Lung microvascular endothelial cell (primary cell): ENCODE data around the gene PKD2. TPM values are rescaled to one million over a fixed set of nuclear protein-coding genes. Genes with fewer than 3 reads are reported as not detected.
A peak's percentile ranks its signal among the peaks of the same experiment; 100 is the strongest.

Experiments used
- DNase-seq, 2 donors: peaks; one replicate each; pipeline versions ENCODE4 v3.0.0 to v3.0.0-alpha.2; 2010; ENCODE audit warnings: low read depth in 2 of 2
- total RNA-seq: library from RNA; depleted of rRNA; stranded (reverse); fragments of >200 nt; gene quantifications from 2 replicates; pipeline ENCODE4 v1.2.1, GENCODE V29; 2014

Gene PKD2
- total RNA-seq, result 14.9 and 22.7 TPM in 2 replicates

DNA sequence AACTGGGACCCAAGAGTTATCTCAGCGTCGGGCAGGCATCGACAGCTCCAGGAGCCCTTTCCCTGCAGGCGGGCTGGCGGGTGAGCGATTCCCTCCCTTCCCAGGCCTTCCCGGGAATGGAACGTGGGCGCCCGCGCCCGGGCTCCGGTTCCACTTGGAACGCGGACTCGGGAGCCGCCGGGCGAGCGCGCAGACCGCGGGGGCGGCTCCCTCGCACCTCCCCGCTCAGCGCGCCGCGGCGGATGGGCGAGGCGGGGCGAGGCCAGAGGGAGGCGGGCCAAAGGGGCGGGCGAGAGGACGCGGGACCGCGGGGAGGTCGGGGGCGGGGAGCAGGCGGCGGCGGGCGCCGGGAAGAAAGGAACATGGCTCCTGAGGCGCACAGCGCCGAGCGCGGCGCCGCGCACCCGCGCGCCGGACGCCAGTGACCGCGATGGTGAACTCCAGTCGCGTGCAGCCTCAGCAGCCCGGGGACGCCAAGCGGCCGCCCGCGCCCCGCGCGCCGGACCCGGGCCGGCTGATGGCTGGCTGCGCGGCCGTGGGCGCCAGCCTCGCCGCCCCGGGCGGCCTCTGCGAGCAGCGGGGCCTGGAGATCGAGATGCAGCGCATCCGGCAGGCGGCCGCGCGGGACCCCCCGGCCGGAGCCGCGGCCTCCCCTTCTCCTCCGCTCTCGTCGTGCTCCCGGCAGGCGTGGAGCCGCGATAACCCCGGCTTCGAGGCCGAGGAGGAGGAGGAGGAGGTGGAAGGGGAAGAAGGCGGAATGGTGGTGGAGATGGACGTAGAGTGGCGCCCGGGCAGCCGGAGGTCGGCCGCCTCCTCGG, at the start of gene PKD2:
Gene PKD2, plus strand, starts transcription at position 332 of the 818 bp plus-strand sequence. Its CDS starts 99 bp downstream, at position 431.
- peak; percentile 65 to 77 for DNase-seq

DNA sequence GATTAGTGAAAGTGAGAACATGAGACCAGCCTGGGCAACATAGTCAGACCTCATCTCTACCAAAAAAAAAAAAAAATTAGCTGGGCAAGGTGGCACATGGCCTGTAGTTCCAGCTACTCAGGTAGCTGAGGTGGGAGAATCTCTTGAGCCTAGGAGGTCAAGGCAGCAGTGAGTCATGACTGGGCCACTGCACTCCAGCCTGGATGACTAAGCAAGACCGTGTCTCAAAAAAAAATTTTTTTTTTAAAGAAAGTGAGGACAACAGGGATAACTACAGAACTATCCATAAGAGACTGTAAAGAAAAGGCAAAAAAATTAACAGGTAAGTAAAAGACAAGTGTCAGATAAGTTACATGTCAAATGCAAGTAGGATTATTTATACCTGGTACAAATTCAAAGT, 45.4 kb upstream of the PKD2 start:
- DNase-seq, result peak in 1 of 2 donors; percentile 43

- no peak for DNase-seq
Observed at GRCh38 chr4:87962398-87963146, 44.9 kb upstream of the PKD2 start.

GRCh38 chr4:87965501-87965975, 41.9 kb upstream of the PKD2 start:
- no peak for DNase-seq

GRCh38 chr4:87966095-87966496, 41.3 kb upstream of the PKD2 start:
- no peak for DNase-seq

- no peak for DNase-seq
Observed at GRCh38 chr4:87967193-87967592, 40.2 kb upstream of the PKD2 start.

DNA sequence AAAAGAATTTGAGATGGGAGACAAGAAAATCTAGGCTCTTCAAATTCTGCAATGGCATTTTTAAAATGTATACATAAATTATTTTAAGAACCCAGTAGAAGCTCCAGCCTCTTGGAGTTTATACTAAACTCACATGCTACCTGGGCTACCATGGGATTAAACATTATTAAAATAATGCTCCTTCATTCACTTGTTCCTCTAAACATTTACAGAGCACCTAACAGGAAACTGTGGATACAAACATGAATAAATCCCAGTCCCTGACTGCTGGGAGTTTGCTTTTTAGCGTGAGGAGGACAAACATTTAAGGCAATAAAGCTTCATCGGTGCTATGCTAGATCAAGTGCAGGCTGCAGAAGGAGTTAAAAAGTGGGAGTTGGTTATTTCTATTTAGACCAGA, 37.3 kb upstream of the PKD2 start:
- no peak for DNase-seq

DNA sequence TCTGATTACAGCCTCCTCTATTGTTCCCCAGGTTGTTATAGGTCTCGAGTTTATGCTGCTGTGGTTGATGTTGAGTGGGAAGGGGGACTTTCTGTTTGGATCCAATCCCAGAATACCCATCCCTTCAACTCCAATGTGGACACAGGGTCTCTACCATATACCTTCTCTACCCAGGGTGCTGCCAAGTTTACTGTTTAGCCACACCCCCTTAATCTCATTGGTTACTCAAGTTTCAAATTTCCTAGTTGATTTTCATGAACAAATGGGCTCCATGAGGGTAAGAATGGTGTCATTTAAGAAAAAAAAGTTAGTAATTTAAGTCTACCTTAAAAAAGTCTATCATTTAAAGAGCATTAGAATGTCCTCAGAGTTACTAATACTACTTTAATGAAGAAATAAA, 35.6 kb upstream of the PKD2 start:
- no peak for DNase-seq

DNA sequence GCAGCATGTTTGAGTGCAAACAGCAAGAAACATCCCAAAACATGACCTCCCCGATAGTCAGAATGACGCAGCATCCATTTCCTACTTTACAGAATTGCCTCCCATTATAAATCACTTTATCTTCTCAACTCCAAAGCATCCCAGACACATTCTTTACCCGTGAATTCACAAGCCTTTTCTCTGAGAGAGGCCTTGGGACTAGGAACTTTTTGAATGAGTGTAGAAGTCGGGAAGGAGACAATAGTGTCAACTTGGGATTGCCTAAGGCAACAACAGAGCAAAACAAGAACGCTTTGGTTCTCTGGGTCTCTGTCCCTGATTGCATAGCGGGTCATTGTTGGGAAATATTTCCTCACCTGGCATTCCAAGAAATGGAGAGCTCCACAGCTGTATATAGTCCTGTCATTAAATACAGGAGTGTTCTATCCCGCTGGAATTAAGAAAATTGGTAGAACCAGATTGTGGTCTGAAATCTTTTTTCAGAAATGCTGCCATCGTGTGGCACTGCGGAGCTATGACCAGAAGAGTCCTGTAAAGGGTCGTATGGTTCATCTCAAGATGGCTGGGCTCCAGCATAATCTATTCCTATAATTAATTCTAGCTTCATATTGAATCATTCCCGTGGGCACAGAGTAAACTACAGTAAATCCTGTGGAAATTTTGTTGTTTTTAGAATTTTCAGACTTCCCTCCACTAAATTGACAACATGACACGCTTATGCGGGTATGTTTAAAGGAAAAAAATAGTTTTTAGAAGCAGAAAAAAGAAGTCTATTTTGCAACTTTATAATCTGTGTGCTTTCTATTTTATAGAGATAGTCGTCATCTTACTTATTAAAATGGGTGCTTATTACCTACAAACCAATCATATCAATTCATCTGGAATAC, 33.9 kb upstream of the PKD2 start:
- peak; percentile 74 to 77 for DNase-seq

DNA sequence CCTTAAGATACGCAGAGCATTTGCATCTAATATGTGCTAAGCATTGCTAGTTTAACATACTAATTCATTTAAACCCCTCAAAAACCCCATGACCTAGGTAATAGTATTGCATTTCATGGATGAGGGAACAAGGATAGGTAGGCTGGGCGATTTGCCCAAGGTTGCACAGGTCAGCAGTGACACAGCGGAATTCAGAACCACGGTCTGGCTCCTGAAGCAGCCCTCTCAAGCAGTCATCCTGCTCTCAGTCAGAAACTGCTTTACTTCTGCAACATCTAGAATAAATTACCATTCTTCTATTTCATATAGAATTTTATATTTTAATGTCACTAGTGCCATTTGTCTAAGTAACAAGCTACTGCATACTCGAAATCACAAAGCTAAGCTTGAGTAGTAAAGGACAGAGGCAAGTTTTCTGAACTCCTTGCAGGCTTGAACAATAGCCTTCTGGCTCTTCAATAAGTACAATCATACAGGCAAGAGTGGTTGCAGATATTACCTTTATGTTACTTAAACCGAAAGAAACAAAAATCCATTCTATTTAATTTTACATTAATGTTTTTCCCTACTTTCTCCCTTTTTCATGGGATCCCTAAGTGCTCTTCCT, 32.5 kb upstream of the PKD2 start:
- no peak for DNase-seq

GRCh38 chr4:87975466-87975865, 32.0 kb upstream of the PKD2 start, which contains the start of gene SPP1:
TSS of gene SPP1 (plus strand) at chr4:87975714. CDS start at chr4:87976896, 1,182 bp downstream.
- no peak for DNase-seq

- no peak for DNase-seq
Observed at GRCh38 chr4:87977521-87978278, 29.7 kb upstream of the PKD2 start.

GRCh38 chr4:87978681-87979080, 28.8 kb upstream of the PKD2 start:
- DNase-seq, result peak in 1 of 2 donors; percentile 6

GRCh38 chr4:87979810-87980209, 27.6 kb upstream of the PKD2 start:
- DNase-seq, result no peak

DNA sequence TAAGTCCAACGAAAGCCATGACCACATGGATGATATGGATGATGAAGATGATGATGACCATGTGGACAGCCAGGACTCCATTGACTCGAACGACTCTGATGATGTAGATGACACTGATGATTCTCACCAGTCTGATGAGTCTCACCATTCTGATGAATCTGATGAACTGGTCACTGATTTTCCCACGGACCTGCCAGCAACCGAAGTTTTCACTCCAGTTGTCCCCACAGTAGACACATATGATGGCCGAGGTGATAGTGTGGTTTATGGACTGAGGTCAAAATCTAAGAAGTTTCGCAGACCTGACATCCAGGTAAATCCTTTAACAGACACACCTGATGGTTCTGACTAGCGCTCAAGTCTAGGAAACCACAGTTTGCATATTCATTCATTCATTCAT, 25.9 kb upstream of the PKD2 start:
- no peak for DNase-seq

DNA sequence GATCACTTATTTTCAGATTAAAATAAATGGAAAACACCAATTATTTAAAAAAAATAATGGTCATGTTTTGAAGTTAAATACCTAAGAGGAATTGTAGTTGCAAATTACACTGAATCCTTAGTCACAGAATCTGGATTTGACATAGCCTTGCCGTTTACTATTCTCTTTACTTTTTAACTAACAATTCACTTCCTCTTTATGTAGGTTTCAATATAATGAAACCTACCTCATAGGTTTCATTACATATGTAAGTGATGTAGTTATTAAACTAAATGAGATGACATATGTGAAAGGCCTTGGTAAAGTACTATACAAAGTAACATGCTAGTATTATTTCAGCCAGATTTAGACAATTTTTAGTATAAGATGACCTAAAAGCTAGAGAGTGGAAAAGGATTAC, 25.4 kb upstream of the PKD2 start:
- DNase-seq, result no peak

- DNase-seq, result no peak
Observed at GRCh38 chr4:87982446-87983010, 24.9 kb upstream of the PKD2 start.

GRCh38 chr4:87983996-87984395, 23.4 kb upstream of the PKD2 start:
- no peak for DNase-seq

- DNase-seq, result peak; percentile 60
Observed at GRCh38 chr4:87985097-87985886, 22.1 kb upstream of the PKD2 start.
